HG03066 (cell line): ENCODE measurements around the gene SOBP.
"Not testable (repeated sequence)": the region's sequence is repeated elsewhere in the genome, so short reads cannot be mapped to it uniquely, and the experiment has no call there.

Experiments used
- ATAC-seq: cut with Tn5 transposase; IDR thresholded peaks from one replicate; pipeline ENCODE4 v1.9.1; 2021; ENCODE audit warnings: low read depth; ENCODE audit not compliant: unreplicated experiment

The SOBP gene

GRCh38 chr6:107546691-107547450 lies 57.0 kb downstream of the SOBP start:
- ATAC-seq, result no peak

GRCh38 chr6:107547451-107547840 lies 57.5 kb downstream of the SOBP start:
- ATAC-seq, result no peak

- ATAC-seq, result no peak
Observed at GRCh38 chr6:107550241-107550840, 60.4 kb downstream of the SOBP start.

- ATAC-seq, result no peak
Observed at GRCh38 chr6:107550906-107551305, 61.0 kb downstream of the SOBP start.

GRCh38 chr6:107553121-107553520 lies 63.2 kb downstream of the SOBP start:
- not testable (repeated sequence) for ATAC-seq

- ATAC-seq, result no peak
Observed at GRCh38 chr6:107554326-107554725, 64.4 kb downstream of the SOBP start.

- no peak for ATAC-seq
Observed at GRCh38 chr6:107554918-107555317, 65.0 kb downstream of the SOBP start.

- no peak for ATAC-seq
Observed at GRCh38 chr6:107555449-107555848, 65.5 kb downstream of the SOBP start.

GRCh38 chr6:107556082-107556481 lies 66.2 kb downstream of the SOBP start:
- ATAC-seq, result no peak

GRCh38 chr6:107557698-107558097 lies 67.8 kb downstream of the SOBP start:
- ATAC-seq, result no peak

- no peak for ATAC-seq
Observed at GRCh38 chr6:107560657-107561056, 70.7 kb downstream of the SOBP start.

GRCh38 chr6:107561306-107561705 lies 71.4 kb downstream of the SOBP start:
- ATAC-seq, result no peak

- no peak for ATAC-seq
Observed at GRCh38 chr6:107563694-107564588, 74.0 kb downstream of the SOBP start.

- no peak for ATAC-seq
Observed at GRCh38 chr6:107564589-107564951, 74.7 kb downstream of the SOBP start.

GRCh38 chr6:107565165-107565723 lies 75.3 kb downstream of the SOBP start:
- ATAC-seq, result no peak

GRCh38 chr6:107567643-107568042 lies 77.7 kb downstream of the SOBP start:
- ATAC-seq, result no peak

GRCh38 chr6:107569473-107569872 lies 79.6 kb downstream of the SOBP start:
- no peak for ATAC-seq

GRCh38 chr6:107571354-107571753 lies 81.4 kb downstream of the SOBP start:
- no peak for ATAC-seq

- no peak for ATAC-seq
Observed at GRCh38 chr6:107572886-107573285, 83.0 kb downstream of the SOBP start.

GRCh38 chr6:107574856-107575255 lies 84.9 kb downstream of the SOBP start:
- no peak for ATAC-seq

GRCh38 chr6:107576852-107577251 lies 86.9 kb downstream of the SOBP start:
- ATAC-seq, result no peak
